Umbilical cord (tissue), 2 donors: ENCODE data around the gene ATAD3A. TPM values are rescaled to one million over a fixed set of nuclear protein-coding genes. Genes with fewer than 3 reads are reported as not detected.
"Not testable (repeated sequence)": the region's sequence is repeated elsewhere in the genome, so short reads cannot be mapped to it uniquely, and the experiment has no call there.

ENCODE experiments used
- DNase-seq: peaks from one replicate; pipeline ENCODE4 v3.0.0-alpha.2; 2015; ENCODE audit warnings: low spot score
- total RNA-seq: library from RNA; depleted of rRNA; stranded (reverse); fragments of >200 nt; gene quantifications from one replicate; pipeline ENCODE4 v1.2.3, GENCODE V29; 2014; ENCODE audit warnings: low replicate concordance; ENCODE audit not compliant: insufficient read depth

ATAD3A gene
- total RNA-seq, 1 donor from 2014 or later, result 7.9 TPM

DNA sequence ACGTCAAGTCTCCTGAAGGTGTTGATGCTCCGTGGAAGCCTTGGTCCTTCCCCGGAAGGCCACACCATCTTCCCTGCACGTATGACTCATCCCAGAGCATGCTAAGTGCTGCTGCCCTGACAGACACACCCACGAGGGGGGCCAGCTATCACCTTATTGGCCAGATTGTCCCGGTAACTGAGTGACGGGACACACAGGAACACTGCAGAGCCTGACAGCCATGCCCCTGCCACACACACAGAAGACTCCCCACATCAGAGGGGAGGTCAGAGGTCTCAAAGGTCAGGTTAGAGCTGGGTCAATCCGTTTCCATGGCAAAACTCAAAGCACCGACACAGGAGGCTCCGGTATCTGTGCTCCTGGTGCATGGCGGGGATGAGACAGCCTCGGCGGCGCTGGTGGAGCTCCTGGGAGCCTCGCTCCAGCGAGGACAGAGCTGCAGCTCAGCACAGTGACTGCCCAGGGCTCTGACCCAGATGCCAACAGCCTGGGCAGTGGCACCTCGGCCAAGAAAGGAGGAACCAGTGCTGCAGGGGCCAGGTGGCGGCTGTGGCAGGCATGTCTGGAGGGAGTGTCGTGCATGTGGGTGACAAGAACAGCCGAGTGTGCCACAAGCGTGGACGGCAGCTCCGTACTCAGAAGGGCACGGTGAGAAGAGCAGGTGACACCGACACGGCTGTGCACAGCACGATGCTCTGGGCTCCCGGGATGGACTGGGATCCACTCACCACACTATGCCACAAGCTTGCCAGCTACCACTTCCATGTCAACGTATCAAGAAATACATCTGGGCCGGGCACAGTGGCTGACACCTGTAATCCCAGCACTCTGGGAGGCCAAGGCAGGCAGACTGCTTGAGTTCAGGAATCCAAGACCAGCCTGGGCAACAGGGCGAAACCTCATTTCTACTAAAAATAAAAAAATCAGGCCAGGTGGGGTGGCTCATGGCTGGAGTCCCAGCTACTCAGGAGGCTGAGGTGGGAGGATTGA, 43.3 kb downstream of the ATAD3A start:
- peak; percentile 76 for DNase-seq

DNA sequence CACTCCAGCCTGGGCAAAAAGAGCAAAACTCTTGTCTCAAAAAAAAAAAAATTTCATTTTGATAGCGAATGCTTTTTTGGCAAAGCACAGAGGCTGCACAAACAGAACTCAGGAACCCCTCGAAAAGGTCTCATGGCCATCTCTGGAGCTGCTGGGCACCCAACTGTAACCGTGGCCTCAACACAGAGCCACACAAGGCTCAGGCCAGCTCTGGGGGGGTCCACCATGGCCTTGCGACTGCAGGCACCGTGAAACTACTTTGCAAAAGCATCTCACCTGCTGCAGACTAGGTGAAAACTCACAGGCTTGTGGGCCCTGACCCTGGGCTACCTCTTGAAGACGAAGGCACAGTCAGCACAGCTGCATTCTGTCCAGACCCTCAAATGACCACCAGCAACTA, 44.5 kb downstream of the ATAD3A start:
- no peak for DNase-seq

DNA sequence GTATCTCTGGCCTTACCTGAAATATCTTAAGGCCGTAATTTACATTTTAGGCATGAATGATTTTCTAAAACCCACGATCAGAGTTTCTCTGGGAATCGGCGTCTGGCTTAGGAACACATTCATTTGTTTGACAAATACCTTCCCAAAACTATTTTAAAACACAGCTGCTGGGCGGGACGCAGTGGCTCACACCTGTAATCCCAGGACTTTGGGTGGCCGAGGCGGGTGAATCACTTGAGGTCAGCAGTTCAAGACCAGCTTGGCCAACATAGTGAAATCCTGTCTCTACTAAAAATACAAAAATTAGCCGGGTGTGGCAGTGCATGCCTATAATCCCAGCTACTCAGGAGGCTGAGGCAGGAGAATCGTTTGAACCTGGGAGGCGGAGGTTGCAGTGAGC, 45.0 kb downstream of the ATAD3A start:
- DNase-seq, result not testable (repeated sequence)

DNA sequence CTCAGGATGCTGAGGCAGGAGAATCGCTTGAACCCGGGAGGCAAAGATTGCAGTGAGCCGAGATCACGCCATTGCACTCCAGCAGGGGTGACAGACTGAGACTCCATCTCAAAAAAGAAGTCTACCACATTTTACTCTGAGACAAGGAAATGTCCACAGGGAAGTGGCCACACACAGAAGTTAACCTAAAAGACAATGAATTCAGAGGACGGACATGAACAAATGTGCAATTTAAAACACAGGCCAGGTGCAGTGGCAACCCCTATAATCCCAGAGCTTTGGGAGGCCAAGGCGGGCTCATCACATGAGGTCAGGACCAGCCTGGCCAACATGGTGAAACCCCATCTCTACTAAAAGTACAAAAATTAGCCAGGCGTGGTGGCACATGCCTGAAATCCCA, 45.7 kb downstream of the ATAD3A start:
- DNase-seq, result not testable (repeated sequence)

DNA sequence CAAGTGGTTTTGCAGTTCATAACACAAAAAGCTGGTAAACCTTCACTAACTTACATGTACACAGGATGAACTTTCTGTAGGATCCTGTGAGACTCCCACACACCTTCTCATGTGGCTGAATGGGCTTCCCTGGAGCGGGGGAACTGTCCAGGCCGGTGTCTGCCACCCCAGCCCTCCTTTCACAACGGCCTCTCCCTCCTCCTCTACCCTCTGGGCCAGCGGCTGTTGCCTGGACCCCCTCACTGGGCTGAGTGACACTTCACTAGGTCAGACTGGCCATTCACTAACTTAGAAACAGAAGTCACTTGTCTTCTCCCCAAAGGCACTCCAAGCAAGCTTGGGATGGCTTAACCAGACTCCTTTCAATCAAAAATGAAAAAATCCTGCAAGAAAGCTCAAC, 46.6 kb downstream of the ATAD3A start:
- DNase-seq, result no peak

DNA sequence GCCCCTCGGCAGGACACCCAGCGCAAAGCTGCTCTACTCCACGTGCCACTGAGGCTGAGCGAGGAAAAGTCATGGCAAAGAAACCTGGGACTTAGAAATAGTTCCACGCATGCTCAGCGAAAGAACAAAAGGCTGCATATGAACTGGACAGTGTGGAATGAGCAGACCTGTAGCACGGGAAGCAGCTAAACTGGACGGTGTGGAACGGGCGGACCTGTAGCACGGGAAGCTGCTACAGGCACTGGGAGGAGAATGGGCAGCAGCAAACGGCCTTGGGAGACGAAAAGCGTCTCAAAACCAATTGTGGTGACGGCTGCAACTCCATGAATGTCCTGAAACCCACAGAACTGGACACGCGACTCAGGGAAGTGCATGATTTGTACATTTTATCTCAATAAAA, 47.1 kb downstream of the ATAD3A start:
- DNase-seq, result no peak

DNA sequence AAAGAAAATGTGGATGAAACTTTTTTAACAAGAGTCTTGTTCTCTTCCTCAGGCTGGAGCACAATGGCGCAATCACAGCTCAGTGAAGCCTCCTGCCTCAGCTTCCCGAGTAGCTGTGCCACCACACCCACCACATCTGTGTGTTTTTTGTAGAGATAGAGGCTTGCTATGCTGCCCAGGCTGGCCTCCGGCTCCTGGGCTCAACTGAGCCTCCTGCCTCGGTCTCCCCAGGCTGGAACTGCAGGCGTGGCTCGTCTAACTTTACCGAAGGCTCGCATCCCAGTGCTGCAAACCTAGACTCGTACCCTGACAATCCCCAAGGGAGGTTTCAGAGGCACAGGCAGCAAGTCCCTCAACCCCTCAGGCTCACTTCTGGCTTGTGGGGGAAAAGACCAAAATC, 48.2 kb downstream of the ATAD3A start:
- no peak for DNase-seq

DNA sequence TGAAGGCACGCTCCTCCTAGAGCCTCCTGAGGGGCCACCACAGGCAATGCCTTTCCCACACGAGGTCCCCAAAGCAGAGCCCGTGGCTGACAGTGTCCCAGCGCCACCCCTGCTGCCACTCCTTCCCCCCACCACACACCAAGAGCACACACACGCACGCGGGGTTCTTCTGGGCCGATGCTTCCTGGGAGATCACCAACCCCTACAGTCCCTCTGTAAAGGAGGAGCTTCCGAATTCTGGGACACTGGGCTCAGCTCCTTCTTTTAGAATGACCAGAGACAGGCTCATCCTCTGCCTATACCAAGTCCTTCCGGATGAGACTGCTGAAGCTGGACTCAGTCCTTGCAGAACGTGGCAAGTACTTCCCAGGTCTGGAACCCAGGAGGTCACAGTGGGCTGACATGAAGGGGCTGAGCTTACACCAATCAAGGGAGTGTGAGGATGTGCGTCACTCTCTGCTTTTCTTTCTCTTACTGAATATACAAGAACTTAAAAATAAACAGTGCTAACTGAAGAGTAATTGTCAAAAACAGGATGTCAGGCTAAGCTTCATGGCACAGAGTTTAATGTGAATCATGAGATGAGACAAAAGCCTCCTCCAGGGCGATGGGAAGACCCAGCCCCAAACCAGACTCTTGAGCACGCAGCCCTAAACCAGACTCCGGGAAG, 50.0 kb downstream of the ATAD3A start:
- no peak for DNase-seq

DNA sequence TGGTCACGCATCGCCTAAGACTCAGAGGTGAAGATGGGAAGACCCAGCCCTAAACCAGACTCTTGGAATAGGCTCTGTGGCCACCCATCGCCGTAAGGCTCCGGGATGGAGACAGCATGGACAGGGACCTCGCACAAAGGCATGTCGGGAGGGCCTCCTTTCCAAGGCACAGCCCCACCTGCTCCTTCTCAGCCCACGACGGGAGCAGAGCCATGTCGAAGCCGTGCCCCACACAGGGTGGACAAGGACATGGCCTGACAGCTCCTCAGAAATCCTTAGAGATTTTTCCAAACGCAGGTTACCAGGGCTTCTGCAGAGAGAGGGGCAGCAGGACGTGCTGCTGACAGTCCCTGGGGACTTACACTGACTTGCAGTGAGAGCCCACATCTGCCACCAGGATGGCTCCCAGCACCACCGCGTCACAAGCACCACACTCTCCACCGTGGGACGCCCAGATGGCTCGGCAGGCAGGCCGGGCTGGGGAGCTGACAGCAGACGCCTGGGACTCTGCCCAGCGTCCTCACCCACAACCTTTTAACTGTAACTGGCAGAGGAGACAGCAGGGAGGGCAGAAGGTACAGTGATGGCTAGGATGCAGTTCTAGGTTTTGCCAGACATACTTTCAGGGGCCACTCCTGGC, 50.7 kb downstream of the ATAD3A start:
- no peak for DNase-seq

DNA sequence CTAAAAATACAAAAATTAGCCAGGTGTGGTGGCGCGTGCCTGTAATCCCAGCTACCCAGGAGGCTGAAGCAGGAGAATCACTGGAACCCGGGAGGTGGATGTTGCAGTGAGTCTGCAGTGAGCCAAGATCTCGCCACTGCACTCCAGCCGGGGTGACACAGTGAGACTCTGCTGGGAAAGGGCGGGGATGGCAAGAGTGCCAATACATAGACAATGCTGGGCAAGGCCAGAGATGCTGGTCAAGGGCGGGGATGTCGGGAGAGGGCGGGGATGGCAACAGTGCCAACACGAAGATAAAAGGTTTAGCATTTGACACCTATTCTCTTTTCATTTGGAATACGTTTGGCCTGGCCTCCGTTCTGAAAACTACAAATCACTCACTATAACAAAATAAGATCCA, 51.7 kb downstream of the ATAD3A start:
- DNase-seq, result no peak

DNA sequence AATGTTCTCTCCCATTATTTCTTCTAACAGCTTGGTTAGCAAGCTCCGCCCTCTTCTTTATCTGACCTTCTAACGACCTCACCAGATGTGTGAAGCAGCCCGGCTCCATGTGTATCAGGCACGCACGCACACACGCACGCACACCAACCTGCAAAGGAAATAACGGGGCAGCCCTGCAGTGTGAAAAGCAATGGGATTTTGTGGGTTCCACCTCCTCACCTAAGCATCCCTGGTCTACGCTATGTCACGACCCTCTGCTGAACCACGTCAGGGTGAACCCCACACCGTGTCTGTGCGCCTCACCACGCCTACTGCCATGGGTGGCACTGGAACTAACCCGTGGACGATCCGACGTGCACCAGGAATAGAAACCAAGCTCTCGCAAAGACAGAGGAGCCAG, 52.3 kb downstream of the ATAD3A start:
- no peak for DNase-seq

DNA sequence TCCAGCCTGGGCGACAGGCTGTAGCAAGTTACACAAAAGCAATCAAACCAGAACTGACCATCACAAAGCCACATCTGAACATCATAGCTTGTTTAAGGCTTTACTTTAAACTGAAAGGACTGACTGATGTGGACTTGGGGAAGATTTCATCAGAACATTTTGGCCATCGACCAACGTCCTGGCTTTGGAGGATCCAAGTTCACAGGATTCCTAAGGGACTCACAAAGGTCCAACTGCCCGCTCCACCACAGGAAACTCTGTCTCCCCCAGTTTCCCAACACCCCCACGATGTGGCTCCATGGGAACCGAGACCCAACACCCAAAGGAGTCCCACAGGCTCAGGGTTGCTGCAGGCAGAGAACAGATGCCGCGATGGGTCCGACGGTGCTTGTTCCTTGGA, 53.4 kb downstream of the ATAD3A start:
- no peak for DNase-seq

DNA sequence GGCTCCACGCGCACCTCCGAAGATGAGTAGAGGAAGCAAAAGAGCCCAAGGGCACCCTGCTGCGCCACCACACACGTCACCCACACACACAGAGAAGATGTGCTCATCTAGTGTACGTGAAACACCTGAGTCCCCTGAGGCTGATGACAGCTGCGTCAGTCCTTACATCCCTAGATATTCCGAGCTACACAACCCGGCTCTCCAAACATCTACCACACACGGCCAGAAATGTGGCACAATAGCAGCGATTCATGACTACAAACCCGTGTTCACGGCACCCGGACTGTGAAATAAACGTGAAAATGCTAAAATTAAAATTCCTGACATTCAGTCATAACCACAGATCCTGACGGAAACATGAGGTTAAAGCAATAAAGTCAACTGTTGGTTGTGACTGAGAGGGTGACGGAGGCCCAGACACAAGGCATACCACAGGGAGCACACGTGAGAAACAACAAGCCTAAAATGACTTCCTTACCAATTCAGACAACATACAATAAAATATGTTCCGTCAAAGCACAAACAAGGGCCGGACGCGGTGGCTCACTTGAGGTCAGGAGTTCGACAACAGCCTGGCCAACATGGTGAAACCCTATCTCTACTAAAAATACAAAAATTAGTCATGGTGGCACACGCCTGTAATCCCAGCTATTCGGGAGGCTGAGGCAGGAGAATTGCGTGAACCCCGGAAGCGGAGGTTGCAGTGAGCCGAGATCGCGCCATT, 55.4 kb downstream of the ATAD3A start:
- DNase-seq, result no peak

DNA sequence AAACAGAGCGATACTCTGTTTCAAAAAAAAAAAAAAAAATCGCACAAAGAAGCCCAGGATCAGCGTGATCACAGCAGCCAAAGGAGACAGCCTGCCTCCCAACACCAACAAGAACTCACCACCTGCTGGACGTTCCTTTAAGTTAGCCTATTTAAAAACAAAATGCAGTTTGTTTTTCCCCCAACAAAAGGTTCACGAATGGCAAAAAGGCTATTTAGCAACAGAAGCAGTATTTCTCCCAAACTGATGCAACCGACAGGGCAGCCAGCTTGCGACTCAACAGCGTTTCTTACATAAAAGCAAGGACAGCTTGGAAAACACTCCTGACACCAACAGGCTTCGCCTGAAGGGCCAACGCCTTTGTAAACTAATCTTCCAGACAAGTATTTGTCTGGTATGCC, 55.9 kb downstream of the ATAD3A start:
- no peak for DNase-seq

DNA sequence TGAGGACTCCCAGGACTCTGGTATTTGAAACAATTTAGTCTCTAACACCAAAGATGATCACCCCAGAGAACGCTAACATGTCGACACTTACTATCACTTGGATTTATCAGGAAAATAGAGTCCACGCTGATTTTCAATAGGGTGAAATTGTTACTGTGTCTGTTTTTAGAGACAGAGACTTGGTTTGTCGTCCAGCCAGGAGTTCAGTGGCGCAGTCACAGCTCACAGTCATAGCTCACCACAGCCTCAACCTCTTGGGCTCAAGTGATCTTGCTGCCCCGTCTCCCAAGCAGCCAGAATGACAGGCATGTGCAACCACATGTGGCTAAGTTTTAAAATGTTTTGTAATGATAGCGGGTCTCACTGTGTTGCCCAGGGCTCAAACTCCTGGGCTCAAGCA, 57.4 kb downstream of the ATAD3A start:
- no peak for DNase-seq

DNA sequence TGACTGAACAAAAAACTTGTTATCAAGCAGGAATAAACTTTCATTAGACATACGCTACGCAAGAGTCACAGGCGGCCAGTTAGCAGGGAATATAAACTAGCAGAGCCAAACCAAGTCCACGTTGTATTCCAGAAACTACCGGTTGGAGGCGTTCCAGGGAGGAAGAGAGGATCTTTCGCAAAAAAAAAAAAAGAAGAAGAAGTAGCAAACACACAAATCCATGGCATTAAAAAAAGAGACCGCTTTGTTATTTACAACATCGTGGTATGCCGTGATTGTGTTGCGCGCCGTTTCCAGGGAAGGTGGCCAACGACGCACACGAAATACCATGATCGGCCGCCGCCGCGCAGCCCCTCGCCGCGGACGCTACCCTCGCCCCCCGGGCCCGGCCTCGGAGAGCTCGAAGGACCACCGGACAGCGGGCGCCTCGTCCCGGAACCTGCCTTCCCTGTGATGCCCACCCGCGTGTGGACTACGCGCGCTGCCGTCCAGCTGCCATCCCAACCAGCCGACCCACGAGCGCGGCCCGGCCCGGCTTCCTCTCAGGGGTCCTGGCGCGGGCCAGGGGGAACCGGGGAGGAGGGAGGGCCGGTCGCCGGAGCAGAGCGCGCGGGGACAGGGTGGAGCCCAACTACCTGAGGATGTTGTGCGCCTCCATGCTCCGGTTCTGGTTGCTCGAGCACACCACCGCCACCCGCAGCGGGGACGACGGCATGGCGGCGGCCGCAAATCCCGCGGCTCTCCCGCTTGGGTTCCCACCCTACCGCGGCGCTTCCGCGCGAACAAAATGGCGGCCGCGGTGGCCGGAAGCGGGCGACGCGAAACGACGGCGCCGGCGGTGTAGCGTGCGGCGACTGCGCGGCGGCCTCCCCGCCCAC, 62.1 kb downstream of the ATAD3A start:
- DNase-seq, result peak; percentile 63

DNA sequence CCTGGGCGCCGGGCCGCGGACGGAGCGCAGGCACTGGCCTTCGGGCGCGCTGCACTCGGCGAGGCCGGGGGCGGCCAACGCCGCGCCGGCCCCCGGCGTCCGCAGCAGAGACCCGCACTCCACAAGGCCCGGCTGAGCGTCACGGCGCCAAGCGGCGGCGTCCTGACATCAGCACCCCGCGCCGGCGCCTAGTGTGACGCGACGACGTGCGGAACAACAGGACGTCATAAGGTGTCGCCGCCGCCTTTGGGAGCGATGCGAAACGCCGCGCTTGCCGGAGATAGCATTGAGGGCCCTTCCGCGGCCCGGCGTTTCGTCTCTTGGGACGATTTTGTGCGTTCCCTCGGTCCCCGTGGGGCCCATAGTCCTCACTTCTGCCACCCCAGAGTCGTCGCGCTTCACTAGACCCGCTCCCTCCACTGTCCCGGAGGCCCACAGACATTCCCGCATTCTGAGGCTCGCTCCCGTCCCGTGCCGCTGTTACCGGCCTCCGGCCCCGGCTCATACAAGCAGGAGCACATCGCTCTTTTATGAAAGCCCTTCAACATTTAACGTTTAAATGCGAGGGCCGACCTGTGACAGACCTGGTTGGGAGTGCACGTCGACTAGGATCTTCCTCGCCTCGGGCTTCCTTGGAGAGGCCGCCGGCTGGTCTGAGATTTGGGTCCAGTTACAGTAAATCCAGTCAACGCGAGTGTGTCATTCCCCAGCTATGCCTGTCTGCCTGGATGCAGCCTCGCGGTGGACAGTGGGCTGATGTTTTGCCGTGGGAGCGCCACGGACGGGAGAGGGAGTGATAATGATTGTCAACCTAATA, 63.0 kb downstream of the ATAD3A start, which contains the start of gene SSU72:
Gene SSU72 (minus strand): TSS at position 143 of the 817 bp plus-strand sequence. CDS start 306 bp downstream, outside the sequence.
- DNase-seq, result peak; percentile 89

DNA sequence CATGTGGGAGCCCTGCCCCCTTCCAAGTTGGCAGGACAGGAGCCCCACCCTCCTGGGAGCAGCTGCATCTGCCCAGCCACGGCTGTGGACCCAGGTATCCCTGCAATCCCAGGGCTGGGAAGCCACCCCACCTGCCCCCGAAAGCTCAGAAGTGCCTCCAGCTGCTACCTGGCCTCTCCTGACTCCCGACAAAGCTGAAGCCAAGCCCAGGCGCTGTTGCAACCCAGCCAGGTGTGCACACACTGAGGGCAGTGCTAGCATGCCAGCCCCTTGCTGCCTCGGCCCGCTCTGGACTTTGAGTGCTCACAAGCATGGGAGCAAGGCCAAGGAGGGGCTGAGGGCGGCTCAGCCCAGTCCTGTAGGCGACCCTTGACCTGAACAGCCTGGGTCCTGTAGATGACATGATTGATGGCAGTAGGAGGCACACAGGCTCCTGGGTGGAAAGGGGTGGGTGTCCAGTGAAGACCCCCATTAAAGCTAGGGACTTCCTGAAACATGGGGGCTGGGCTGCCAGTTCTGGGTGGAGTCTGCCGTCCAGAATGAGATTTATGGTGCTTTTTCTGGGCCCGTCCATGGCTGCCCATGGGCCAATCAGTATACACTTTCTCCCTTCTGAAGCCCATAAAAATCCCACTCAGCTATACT, 65.5 kb downstream of the ATAD3A start:
- no peak for DNase-seq

DNA sequence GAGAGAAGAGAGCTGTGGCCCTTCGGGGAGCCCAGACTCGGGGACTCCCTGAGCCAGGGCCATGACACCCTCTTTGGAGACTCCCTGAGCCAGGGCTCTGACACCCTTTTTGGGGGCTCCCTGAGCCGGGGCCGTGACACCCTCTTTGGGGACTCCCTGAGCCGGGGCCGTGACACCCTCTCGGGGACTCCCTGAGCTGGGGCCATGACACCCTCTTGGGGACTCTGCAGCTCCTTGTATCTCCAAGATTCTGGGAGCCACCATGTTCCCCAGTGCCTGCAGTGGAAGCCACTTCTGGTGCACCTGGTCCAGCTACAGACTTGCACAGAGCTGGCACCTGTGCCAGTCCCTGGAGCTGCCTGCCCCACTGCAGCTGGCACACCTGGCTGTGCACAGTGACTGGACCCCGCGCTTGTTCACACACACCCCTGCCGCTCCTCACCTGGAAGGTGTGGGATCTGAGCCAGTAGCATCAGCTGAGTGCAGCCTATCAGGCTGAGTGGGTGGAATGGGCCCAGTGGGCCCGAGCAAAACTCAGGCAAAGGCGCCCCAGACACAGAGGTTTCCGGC, 66.5 kb downstream of the ATAD3A start:
- DNase-seq, result no peak
